WTC11 (cell line): ENCODE measurements around the gene RNGTT. TPM values are rescaled to one million over a fixed set of nuclear protein-coding genes. Genes with fewer than 3 reads are reported as not detected.

Experiments used
- ATAC-seq: fragments of 200-7000 bp; cut with Tn5 transposase; 2 replicates; pipeline ENCODE4 v1.10.0; 2021; ENCODE audit warnings: mild to moderate bottlenecking, moderate library complexity
- CTCF ChIA-PET: fragments of 300-600 bp; sonication (Branson Sonifier 250); formaldehyde crosslinking; loops from one replicate; lab custom pipeline; 2021; ENCODE audit warnings: antibody characterized with exemption; lab: Charles Lee
- POLR2A ChIA-PET: fragments of 350-600 bp; sonication (Branson Sonifier 250); formaldehyde crosslinking; loops from one replicate; lab custom pipeline; 2021; ENCODE audit warnings: antibody characterized with exemption; lab: Charles Lee
- DNase-seq: peaks from one replicate; pipeline ENCODE4 v3.0.0; 2021; ENCODE audit warnings: low spot score
- H3K27ac Mint-ChIP-seq: 2 replicates; pipeline ENCODE4 v1.8.0; 2021; ENCODE audit warnings: mixed read lengths
- H3K27me3 Mint-ChIP-seq: 2 replicates; pipeline ENCODE4 v1.8.0; 2021; ENCODE audit warnings: low read depth, mild to moderate bottlenecking, moderate library complexity, mixed read lengths
- H3K36me3 Mint-ChIP-seq: 2 replicates; pipeline ENCODE4 v1.8.0; 2021; ENCODE audit warnings: mixed read lengths
- H3K4me1 Mint-ChIP-seq: 2 replicates; pipeline ENCODE4 v1.8.0; 2022; ENCODE audit warnings: mixed read lengths
- H3K4me3 Mint-ChIP-seq: 2 replicates; pipeline ENCODE4 v1.8.0; 2021; ENCODE audit warnings: mild to moderate bottlenecking, moderate library complexity, mixed read lengths
- H3K9me3 Mint-ChIP-seq: 2 replicates; pipeline ENCODE4 v1.8.0; 2021; ENCODE audit warnings: mixed read lengths
- CBFB ChIP-seq: sonication (generic); formaldehyde crosslinking; IDR thresholded peaks from 2 replicates; pipeline ENCODE4 v1.8.1; 2022; ENCODE audit warnings: mild to moderate bottlenecking, low read depth, missing genetic modification reagents
- E2F4 ChIP-seq: sonication (generic); formaldehyde crosslinking; IDR thresholded peaks from 2 replicates; pipeline ENCODE4 v1.8.1; 2022; ENCODE audit warnings: low read depth, mild to moderate bottlenecking, moderate library complexity, missing genetic modification reagents, borderline replicate concordance
- FOXP4 ChIP-seq: sonication (generic); formaldehyde crosslinking; IDR thresholded peaks from 2 replicates; pipeline ENCODE4 v1.8.0; 2022; ENCODE audit warnings: mild to moderate bottlenecking, missing genetic modification reagents
- IRF2 ChIP-seq: sonication (generic); formaldehyde crosslinking; IDR thresholded peaks from 2 replicates; pipeline ENCODE4 v1.8.0; 2022; ENCODE audit warnings: low read depth, missing genetic modification reagents, borderline replicate concordance
- JUN ChIP-seq: sonication (generic); formaldehyde crosslinking; IDR thresholded peaks from 2 replicates; pipeline ENCODE4 v1.8.0; 2023; ENCODE audit warnings: mild to moderate bottlenecking, missing genetic modification reagents
- KAT7 ChIP-seq: sonication (generic); formaldehyde crosslinking; IDR thresholded peaks from 2 replicates; pipeline ENCODE4 v1.8.1; 2023; ENCODE audit warnings: missing genetic modification reagents, mild to moderate bottlenecking, borderline replicate concordance
- MXD4 ChIP-seq: fragments of 250-450 bp; sonication (Bioruptor Pico); IDR thresholded peaks from 2 replicates; pipeline ENCODE4 v1.8.0; 2021; ENCODE audit warnings: mild to moderate bottlenecking, moderate library complexity, borderline replicate concordance
- NR3C1 ChIP-seq: sonication (generic); formaldehyde crosslinking; conservative IDR thresholded peaks from 2 replicates; pipeline ENCODE4 v1.8.1; 2023; ENCODE audit warnings: low read depth, mild to moderate bottlenecking, missing genetic modification reagents
- TEAD4 ChIP-seq: sonication (generic); formaldehyde crosslinking; IDR thresholded peaks from 2 replicates; pipeline ENCODE4 v1.8.0; 2022; ENCODE audit warnings: mild to moderate bottlenecking, missing genetic modification reagents
- ZBTB21 ChIP-seq: sonication (generic); formaldehyde crosslinking; IDR thresholded peaks from 2 replicates; pipeline ENCODE4 v1.8.1; 2023; ENCODE audit warnings: mild to moderate bottlenecking, missing genetic modification reagents, borderline replicate concordance
- ZMAT4 ChIP-seq: fragments of 250-450 bp; sonication (Bioruptor Pico); IDR thresholded peaks from 2 replicates; pipeline ENCODE4 v1.9.0; 2021; ENCODE audit warnings: mild to moderate bottlenecking
- ZNF416 ChIP-seq: fragments of 250-450 bp; sonication (Bioruptor Pico); IDR thresholded peaks from 2 replicates; pipeline ENCODE4 v1.9.0; 2021; ENCODE audit warnings: mild to moderate bottlenecking, inconsistent platforms
- ZNF512 ChIP-seq: sonication (generic); formaldehyde crosslinking; IDR thresholded peaks from 2 replicates; pipeline ENCODE4 v1.8.1; 2022; ENCODE audit warnings: missing genetic modification reagents, borderline replicate concordance
- ZNF671 ChIP-seq: fragments of 250-450 bp; sonication (Bioruptor Pico); IDR thresholded peaks from 2 replicates; pipeline ENCODE4 v1.8.0; 2021; ENCODE audit warnings: mild to moderate bottlenecking
- total RNA-seq: library from RNA; stranded (reverse); gene quantifications from 3 replicates; pipeline ENCODE4 v1.2.3, GENCODE V29; 2021
- TF ChIP-seq, protein P1 (sequence below): fragments of 250-450 bp; sonication (Bioruptor Pico); IDR thresholded peaks from 2 replicates; pipeline ENCODE4 v1.8.0; 2021; ENCODE audit warnings: mild to moderate bottlenecking
- TF ChIP-seq, protein P2 (sequence below): sonication (generic); formaldehyde crosslinking; IDR thresholded peaks from 2 replicates; pipeline ENCODE4 v1.8.1; 2023; ENCODE audit warnings: mild to moderate bottlenecking, moderate library complexity, missing genetic modification reagents
- TF ChIP-seq, protein P3 (sequence below): sonication (generic); formaldehyde crosslinking; conservative IDR thresholded peaks from 2 replicates; pipeline ENCODE4 v1.8.1; 2023; ENCODE audit warnings: mild to moderate bottlenecking, low read depth, missing genetic modification reagents, moderate library complexity
- TF ChIP-seq, protein P4 (sequence below): fragments of 250-450 bp; sonication (Bioruptor Pico); IDR thresholded peaks from 2 replicates; pipeline ENCODE4 v1.9.0; 2021; ENCODE audit warnings: moderate library complexity, mild to moderate bottlenecking, inconsistent platforms, borderline replicate concordance

The RNGTT gene
- total RNA-seq, 1 experiment from 2014 or later: 20.4 TPM

GRCh38 chr6:88860310-88860709 lies 103.1 kb downstream of the RNGTT start:
- ATAC-seq (no peak), DNase-seq (no peak)
- no peaks in the 10 kb centered on the region for H3K4me1 Mint-ChIP-seq
- no peak overlapping the region for H3K4me3 Mint-ChIP-seq
- no peaks in the 10 kb centered on the region for H3K36me3 Mint-ChIP-seq
- no peak for TF ChIP-seq ZNF512
- TF ChIP-seq, protein P1, sequence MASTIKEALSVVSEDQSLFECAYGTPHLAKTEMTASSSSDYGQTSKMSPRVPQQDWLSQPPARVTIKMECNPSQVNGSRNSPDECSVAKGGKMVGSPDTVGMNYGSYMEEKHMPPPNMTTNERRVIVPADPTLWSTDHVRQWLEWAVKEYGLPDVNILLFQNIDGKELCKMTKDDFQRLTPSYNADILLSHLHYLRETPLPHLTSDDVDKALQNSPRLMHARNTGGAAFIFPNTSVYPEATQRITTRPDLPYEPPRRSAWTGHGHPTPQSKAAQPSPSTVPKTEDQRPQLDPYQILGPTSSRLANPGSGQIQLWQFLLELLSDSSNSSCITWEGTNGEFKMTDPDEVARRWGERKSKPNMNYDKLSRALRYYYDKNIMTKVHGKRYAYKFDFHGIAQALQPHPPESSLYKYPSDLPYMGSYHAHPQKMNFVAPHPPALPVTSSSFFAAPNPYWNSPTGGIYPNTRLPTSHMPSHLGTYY: no peak
- no peak for TF ChIP-seq FOXP4
- TF ChIP-seq ZMAT4 (CRISPR knock-in tag): no peak
- no peak for TF ChIP-seq ZBTB21 (CRISPR knock-in tag)
- no peak for TF ChIP-seq IRF2 (CRISPR knock-in tag)
- no peak for TF ChIP-seq TEAD4 (CRISPR knock-in tag)
- TF ChIP-seq, protein P2, sequence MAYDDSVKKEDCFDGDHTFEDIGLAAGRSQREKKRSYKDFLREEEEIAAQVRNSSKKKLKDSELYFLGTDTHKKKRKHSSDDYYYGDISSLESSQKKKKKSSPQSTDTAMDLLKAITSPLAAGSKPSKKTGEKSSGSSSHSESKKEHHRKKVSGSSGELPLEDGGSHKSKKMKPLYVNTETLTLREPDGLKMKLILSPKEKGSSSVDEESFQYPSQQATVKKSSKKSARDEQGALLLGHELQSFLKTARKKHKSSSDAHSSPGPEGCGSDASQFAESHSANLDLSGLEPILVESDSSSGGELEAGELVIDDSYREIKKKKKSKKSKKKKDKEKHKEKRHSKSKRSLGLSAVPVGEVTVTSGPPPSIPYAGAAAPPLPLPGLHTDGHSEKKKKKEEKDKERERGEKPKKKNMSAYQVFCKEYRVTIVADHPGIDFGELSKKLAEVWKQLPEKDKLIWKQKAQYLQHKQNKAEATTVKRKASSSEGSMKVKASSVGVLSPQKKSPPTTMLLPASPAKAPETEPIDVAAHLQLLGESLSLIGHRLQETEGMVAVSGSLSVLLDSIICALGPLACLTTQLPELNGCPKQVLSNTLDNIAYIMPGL (CRISPR knock-in tag): no peak
- no peak for TF ChIP-seq CBFB
- no peak for TF ChIP-seq NR3C1 (CRISPR knock-in tag)
- TF ChIP-seq, protein P3, sequence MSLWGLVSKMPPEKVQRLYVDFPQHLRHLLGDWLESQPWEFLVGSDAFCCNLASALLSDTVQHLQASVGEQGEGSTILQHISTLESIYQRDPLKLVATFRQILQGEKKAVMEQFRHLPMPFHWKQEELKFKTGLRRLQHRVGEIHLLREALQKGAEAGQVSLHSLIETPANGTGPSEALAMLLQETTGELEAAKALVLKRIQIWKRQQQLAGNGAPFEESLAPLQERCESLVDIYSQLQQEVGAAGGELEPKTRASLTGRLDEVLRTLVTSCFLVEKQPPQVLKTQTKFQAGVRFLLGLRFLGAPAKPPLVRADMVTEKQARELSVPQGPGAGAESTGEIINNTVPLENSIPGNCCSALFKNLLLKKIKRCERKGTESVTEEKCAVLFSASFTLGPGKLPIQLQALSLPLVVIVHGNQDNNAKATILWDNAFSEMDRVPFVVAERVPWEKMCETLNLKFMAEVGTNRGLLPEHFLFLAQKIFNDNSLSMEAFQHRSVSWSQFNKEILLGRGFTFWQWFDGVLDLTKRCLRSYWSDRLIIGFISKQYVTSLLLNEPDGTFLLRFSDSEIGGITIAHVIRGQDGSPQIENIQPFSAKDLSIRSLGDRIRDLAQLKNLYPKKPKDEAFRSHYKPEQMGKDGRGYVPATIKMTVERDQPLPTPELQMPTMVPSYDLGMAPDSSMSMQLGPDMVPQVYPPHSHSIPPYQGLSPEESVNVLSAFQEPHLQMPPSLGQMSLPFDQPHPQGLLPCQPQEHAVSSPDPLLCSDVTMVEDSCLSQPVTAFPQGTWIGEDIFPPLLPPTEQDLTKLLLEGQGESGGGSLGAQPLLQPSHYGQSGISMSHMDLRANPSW (CRISPR knock-in tag): no peak
- no peak for TF ChIP-seq ZNF671 (CRISPR knock-in tag)
- TF ChIP-seq KAT7 (CRISPR knock-in tag): no peak
- TF ChIP-seq E2F4: no peak
- TF ChIP-seq ZNF416 (CRISPR knock-in tag): no peak
- TF ChIP-seq JUN (CRISPR knock-in tag): no peak
- TF ChIP-seq MXD4 (CRISPR knock-in tag): no peak
- TF ChIP-seq, protein P4, sequence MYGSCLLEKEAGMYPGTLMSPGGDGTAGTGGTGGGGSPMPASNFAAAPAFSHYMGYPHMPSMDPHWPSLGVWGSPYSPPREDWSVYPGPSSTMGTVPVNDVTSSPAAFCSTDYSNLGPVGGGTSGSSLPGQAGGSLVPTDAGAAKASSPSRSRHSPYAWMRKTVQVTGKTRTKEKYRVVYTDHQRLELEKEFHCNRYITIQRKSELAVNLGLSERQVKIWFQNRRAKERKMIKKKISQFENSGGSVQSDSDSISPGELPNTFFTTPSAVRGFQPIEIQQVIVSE (CRISPR knock-in tag): no peak
- POLR2A ChIA-PET: no interaction called here
- no peaks in the 10 kb centered on the region for H3K27me3 Mint-ChIP-seq
- no peaks in the 10 kb centered on the region for H3K9me3 Mint-ChIP-seq
- H3K27ac Mint-ChIP-seq: no peak overlapping the region
- CTCF ChIA-PET: interaction anchor here (1.3 kb wide), 1 partner anchor 39 kb away, joined by 4 read pairs; no protein-coding TSS in a partner anchor
